Activated CD8-positive, alpha-beta T cell treated with anti-CD3 and anti-CD28 coated beads for 36 hours (primary cell): ENCODE measurements around the gene AWAT2. TPM values are rescaled to one million over a fixed set of nuclear protein-coding genes. Genes with fewer than 3 reads are reported as not detected.

Experiments used
- ATAC-seq: fragments of 200-7000 bp; cut with Tn5 transposase; one replicate; pipeline ENCODE4 v1.10.0; 2021; ENCODE audit warnings: mild to moderate bottlenecking, moderate library complexity
- CTCF ChIA-PET: fragments of 350-600 bp; sonication (Branson Sonifier 250); formaldehyde crosslinking; loops from one replicate; lab custom pipeline; 2021; ENCODE audit warnings: antibody characterized with exemption; lab: Charles Lee
- POLR2A ChIA-PET: fragments of 350-600 bp; sonication (Branson Sonifier 250); formaldehyde crosslinking; loops from one replicate; lab custom pipeline; 2021; ENCODE audit warnings: antibody characterized with exemption; lab: Charles Lee
- DNase-seq: peaks from one replicate; pipeline ENCODE4 v3.0.0-alpha.2; 2020
- H3K27ac Mint-ChIP-seq: one replicate; pipeline ENCODE4 v1.8.0; 2021; ENCODE audit warnings: mild to moderate bottlenecking, mixed read lengths
- H3K27me3 Mint-ChIP-seq: one replicate; pipeline ENCODE4 v1.8.0; 2021; ENCODE audit warnings: mixed read lengths
- H3K36me3 Mint-ChIP-seq: one replicate; pipeline ENCODE4 v1.8.0; 2021; ENCODE audit warnings: low read depth, mixed read lengths
- H3K4me1 Mint-ChIP-seq: one replicate; pipeline ENCODE4 v1.8.0; 2021; ENCODE audit warnings: low read depth, mixed read lengths
- H3K4me3 Mint-ChIP-seq: one replicate; pipeline ENCODE4 v1.8.0; 2021; ENCODE audit warnings: mild to moderate bottlenecking, moderate library complexity, mixed read lengths
- H3K9me3 Mint-ChIP-seq: one replicate; pipeline ENCODE4 v1.8.0; 2021; ENCODE audit warnings: mixed read lengths
- CTCF ChIP-seq: fragments of 200-600 bp; IDR thresholded peaks from one replicate; pipeline ENCODE4 v1.8.0; 2022; ENCODE audit warnings: antibody characterized with exemption, mild to moderate bottlenecking
- intact Hi-C: fragments of 100-400 bp; cut with micrococcal nuclease; formaldehyde crosslinking; loops from one replicate; pipeline ENCODE4 v1.10.0; 2022
- total RNA-seq, 2 experiments: library from RNA; stranded (reverse); gene quantifications; one replicate each; pipeline ENCODE4 v1.2.3, GENCODE V29; 2021

AWAT2 gene
- total RNA-seq, 2 experiments from 2014 or later: not detected

DNA sequence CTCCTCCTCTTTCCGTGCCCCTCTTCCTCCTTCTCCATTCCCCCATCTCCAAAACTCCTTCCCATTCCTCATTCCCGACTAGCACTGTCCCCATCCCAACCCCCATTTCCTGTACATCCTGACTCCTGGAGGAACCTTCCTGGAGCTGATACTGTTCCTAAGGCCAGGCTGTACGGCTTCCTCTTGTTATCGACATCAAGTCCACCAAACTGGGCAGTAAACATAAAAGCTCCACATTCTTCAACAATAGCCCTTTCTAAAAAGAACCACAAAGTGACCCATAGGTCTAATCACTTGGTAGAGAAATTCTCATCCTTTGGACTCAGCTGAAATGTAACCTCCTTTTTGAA, 22.9 kb downstream of the AWAT2 start:
- ChIA-PET POLR2A (no interaction called here), CTCF (no interaction called here)
- H3K4me3 Mint-ChIP-seq: no peak overlapping the region
- H3K27ac Mint-ChIP-seq: no peak overlapping the region
- intact Hi-C loops: no loop called here
- no peaks in the 10 kb centered on the region for H3K27me3 Mint-ChIP-seq
- no peak for DNase-seq
- ATAC-seq: no peak
- peaks cover 6% of the 10 kb centered on the region for H3K4me1 Mint-ChIP-seq
- no peak for TF ChIP-seq CTCF
- H3K36me3 Mint-ChIP-seq: no peaks in the 10 kb centered on the region
- H3K9me3 Mint-ChIP-seq: no peaks in the 10 kb centered on the region

- Mint-ChIP-seq H3K9me3 (no peaks in the 10 kb centered on the region), H3K4me3 (no peak overlapping the region), H3K4me1 (peaks cover 6% of the 10 kb centered on the region), H3K27me3 (no peaks in the 10 kb centered on the region), H3K27ac (no peak overlapping the region), H3K36me3 (no peaks in the 10 kb centered on the region)
- DNase-seq (no peak), ATAC-seq (no peak)
- intact Hi-C loops: no loop called here
- POLR2A ChIA-PET: no interaction called here
- no peak for TF ChIP-seq CTCF
- CTCF ChIA-PET: interaction anchor here (1.0 kb wide), 1 partner anchor 476 kb away, joined by 3 read pairs; no protein-coding TSS in a partner anchor
Observed at GRCh38 chrX:70026112-70026850, 23.5 kb downstream of the AWAT2 start.

DNA sequence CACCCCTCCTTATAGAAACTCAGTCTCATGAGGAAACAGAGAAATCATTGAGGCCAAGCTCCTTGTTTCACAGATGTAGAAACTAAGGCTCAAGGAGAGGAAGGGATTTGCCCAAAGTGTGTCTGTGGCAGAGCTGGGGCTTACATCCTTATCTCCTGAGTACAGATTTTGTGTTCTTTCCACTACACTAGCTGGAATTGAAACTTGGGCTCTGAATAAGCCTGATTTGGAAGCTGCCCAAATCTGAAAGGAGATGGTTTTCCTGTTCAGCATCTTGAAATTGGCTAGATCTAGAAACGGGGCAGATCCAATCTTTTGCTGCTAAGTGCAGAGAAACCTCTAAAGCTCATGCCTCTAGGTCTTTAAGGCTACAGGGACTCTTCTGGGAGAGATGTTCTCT, 24.3 kb downstream of the AWAT2 start:
- CTCF ChIA-PET: interaction anchor here (1.0 kb wide), 1 partner anchor 475 kb away, joined by 3 read pairs; no protein-coding TSS in a partner anchor
- TF ChIP-seq CTCF: no peak
- Mint-ChIP-seq H3K9me3 (no peaks in the 10 kb centered on the region), H3K4me3 (no peak overlapping the region), H3K4me1 (peaks cover 6% of the 10 kb centered on the region), H3K36me3 (no peaks in the 10 kb centered on the region), H3K27me3 (no peaks in the 10 kb centered on the region), H3K27ac (no peak overlapping the region)
- intact Hi-C loops: no loop called here
- no peak for DNase-seq
- no peak for ATAC-seq
- POLR2A ChIA-PET: no interaction called here

DNA sequence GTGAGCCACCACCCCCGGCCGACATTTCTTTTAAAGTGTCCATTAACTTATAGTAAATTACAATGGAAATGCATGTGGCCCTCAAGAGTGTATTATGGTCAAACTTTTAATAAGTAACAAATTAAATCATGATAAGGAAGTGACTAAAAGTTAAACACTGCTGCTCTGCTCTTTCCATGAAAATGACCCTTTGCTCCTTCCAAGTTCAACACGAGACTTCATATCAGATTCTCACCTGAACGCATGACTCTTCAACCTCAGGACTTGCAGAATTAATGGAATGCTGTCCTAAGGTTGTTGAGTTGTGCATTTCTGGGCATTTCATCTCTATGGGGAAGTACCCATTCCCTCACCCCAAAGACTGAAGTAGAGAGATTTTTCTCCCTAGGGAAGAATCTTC, 27.1 kb downstream of the AWAT2 start:
- H3K4me1 Mint-ChIP-seq: peaks cover 6% of the 10 kb centered on the region
- intact Hi-C loops: loop anchor here (5.0 kb wide), 1 partner anchor 530 kb away; no protein-coding TSS in a partner anchor
- no peak overlapping the region for H3K27ac Mint-ChIP-seq
- H3K36me3 Mint-ChIP-seq: no peaks in the 10 kb centered on the region
- peaks cover 3% of the 10 kb centered on the region for H3K9me3 Mint-ChIP-seq
- ChIA-PET POLR2A (interaction anchor here (0.7 kb wide), 1 partner anchor 635 kb away, joined by 4 read pairs; no protein-coding TSS in a partner anchor), CTCF (no interaction called here)
- DNase-seq: no peak
- H3K4me3 Mint-ChIP-seq: no peak overlapping the region
- no peak for TF ChIP-seq CTCF
- ATAC-seq: no peak
- no peaks in the 10 kb centered on the region for H3K27me3 Mint-ChIP-seq

DNA sequence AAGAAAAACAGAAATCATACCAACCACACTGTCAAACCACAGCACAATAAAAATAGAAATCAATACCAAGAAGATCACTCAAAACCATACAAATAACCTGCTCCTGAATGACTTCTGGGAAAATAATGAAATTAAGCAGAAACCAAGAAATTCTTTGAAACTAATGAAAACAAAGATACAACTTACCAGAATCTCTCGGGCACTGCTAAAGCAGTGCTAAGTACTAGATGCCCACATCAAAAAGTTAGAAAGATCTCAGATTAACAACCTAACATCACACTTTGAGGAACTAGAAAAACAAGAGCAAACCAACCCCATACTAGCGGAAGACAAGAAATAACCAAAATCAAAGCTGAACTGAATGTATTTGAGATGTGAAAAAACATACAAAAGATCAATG, 33.2 kb downstream of the AWAT2 start:
- H3K4me3 Mint-ChIP-seq: no peak overlapping the region
- CTCF ChIA-PET: no interaction called here
- intact Hi-C loops: no loop called here

More for the DNA sequence above, 33.2 kb downstream of the AWAT2 start:
- POLR2A ChIA-PET: no interaction called here
- H3K9me3 Mint-ChIP-seq: peaks cover 3% of the 10 kb centered on the region
- DNase-seq: no peak
- peak; percentile 47 for ATAC-seq
- H3K27me3 Mint-ChIP-seq: peaks cover 2% of the 10 kb centered on the region
- peaks cover 8% of the 10 kb centered on the region for H3K4me1 Mint-ChIP-seq
- no peak for TF ChIP-seq CTCF
- no peak overlapping the region for H3K27ac Mint-ChIP-seq
- no peaks in the 10 kb centered on the region for H3K36me3 Mint-ChIP-seq
